ENCODE results near the gene UNCX. TPM values are rescaled to one million over a fixed set of nuclear protein-coding genes. Genes with fewer than 3 reads are reported as not detected.

Gene UNCX
- total and polyA plus RNA-seq, 2 of the 4 experiments (the other 2 are of a cell fraction), result not detected

DNA sequence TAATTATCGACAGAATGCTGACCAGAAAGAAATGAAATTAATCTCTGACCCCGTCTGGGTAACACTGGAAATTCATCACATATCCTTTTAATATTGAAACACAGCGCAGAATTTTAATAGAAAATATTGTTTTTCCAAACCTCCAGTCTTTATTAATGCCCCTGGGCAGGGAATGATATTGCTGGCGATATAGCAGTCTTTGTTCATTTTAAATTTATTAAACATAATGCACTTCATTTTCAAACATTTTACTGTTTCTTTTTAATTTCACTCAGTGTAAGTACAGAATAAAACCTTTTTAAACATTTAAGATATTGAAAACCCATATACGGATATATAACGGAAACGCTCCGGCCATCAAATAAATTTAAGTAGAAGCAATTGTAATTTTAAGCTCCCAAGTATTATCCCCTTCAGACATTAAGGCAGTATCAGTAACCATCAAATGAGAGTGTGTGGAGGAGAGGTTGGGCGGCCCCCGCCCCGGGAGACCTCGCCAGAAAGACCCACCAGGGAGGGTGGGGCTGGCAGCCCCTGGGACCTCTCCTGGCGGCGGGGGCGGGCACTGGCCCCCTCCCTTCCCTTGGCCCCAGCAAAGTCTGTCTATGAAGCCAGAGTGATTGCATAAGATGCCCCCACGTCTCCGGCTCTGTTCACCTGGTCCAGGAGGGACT lies 10.8 kb downstream of the UNCX start:
- Histone ChIP-seq H2AK5ac (ENCODE audit: low read depth, low read length) (no peak overlapping the region), H3K27ac (ENCODE audit: insufficient read depth, low read length) (no peak overlapping the region), H3K9me1 (ENCODE audit: insufficient read depth, low read length) (no peaks in the 10 kb centered on the region), H3K27me3 (ENCODE audit: control insufficient read depth, insufficient read depth, low read length) (peaks cover 95% of the 10 kb centered on the region), H2AFZ (replicated peaks; ENCODE audit: low read length, poor library complexity) (no peak overlapping the region), H3K23ac (ENCODE audit: low read depth, low read length) (no peak overlapping the region), H4K8ac (ENCODE audit: low read depth in 2 of 2, low read length in 2 of 2) (no peak overlapping the region), H3K4me1 (ENCODE audit: control insufficient read depth, insufficient read depth, low read length) (no peaks in the 10 kb centered on the region), H2BK20ac (ENCODE audit: low read depth, low read length) (no peak overlapping the region), H3K4me3 (ENCODE audit: insufficient read depth, low read depth, low read length) (no peak overlapping the region), H3K4ac (ENCODE audit: low read depth, low read length) (no peak overlapping the region), H2AK9ac (replicated peaks; ENCODE audit: low read depth, low read length, poor library complexity) (no peak overlapping the region), H3K18ac (ENCODE audit: low read depth, low read length) (no peak overlapping the region), H2BK15ac (ENCODE audit: low read depth, low read length) (no peak overlapping the region), H4K5ac (ENCODE audit: low read depth, low read length) (no peak overlapping the region), H3K36me3 (ENCODE audit: control insufficient read depth, insufficient read depth, low read length) (no peaks in the 10 kb centered on the region; the same call in 1 of the 2 replicates), H3K14ac (replicated peaks; ENCODE audit: low read depth, low read length) (no peak overlapping the region), H3K9me3 (ENCODE audit: control insufficient read depth, insufficient read depth, low read length) (peaks cover 27% of the 10 kb centered on the region), H2BK120ac (ENCODE audit: low read depth, low read length) (no peak overlapping the region), H2BK5ac (ENCODE audit: low read depth, low read length, poor library complexity, severe bottlenecking) (no peak overlapping the region), H3K56ac (ENCODE audit: extremely low read depth, insufficient read depth, low read length) (no peak overlapping the region), H3K79me1 (ENCODE audit: low read depth in 1 of 2, low read length in 2 of 2) (no peaks in the 10 kb centered on the region), H4K91ac (ENCODE audit: insufficient read depth, low read depth, low read length) (no peak overlapping the region), H3K9ac (ENCODE audit: low read depth, low read length) (no peak overlapping the region), H3K4me2 (ENCODE audit: low read depth, low read length) (no peak overlapping the region), H4K20me1 (ENCODE audit: insufficient read depth, low read length) (no peaks in the 10 kb centered on the region)
- in situ Hi-C loops (cut with MboI; ENCODE audit: low sequenced_read_pairs), result no loop called here
- dilution Hi-C loops (cut with HindIII; ENCODE audit: low sequenced_read_pairs, unreplicated experiment), result no loop called here
- intact Hi-C loops (cut with micrococcal nuclease), result no loop called here
- CTCF ChIA-PET, result interaction anchor here (0.6 kb wide), 1 partner anchor 1107 kb away, joined by 3 read pairs; no protein-coding TSS in a partner anchor
- ATAC-seq (ENCODE audit: low read depth) (no peak), DNase-seq (no peak)
- no TSS peak for BruUV-seq (replicated peaks)
- POLR2A ChIA-PET (ENCODE audit: unreplicated experiment), result no interaction called here
- TF ChIP-seq MAFK (IDR thresholded peaks at IDR 0.05; ENCODE audit: low read depth, low read length) (no peak), NFE2L2 (IDR thresholded peaks at IDR 0.05; ENCODE audit: low read depth, low read length) (no peak), RCOR1 (IDR thresholded peaks at IDR 0.05; ENCODE audit: insufficient replicate concordance, low read length) (no peak)
- WGBS, 2 experiments (ENCODE audit: extremely low coverage in 2 of 2, insufficient read length in 1 of 2), result 10% methylated on average over 2 of the region's 17 CpGs; no CpG with 5 or more reads in 1 of the 2 experiments

All from IMR-90 (cell line).